ENCODE results near the gene SURF4. TPM values are rescaled to one million over a fixed set of nuclear protein-coding genes. Genes with fewer than 3 reads are reported as not detected.

Gene SURF4
- total RNA-seq, 1 experiment from 2014 or later, result 171 TPM

DNA sequence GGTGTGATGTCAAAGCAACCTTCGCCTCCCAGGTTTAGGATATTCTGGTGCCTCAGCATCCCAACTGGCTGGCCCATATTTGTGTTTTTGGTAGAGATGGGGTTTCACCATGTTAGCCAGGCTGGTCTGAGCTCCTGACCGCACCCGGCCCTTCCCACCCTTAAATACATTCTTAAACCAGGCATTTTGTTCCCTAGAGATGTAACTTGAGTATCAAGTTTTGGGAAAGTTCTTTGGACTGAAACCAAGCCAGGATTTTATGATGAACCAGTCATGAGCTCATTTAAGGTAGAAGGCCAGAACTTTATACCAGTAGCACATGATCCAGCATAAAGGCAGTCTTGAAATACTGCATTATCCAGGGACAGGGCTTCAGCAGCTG, 24.3 kb downstream of the SURF4 start:
- ChIA-PET CTCF (interaction anchor here (1.3 to 7.9 kb wide), 4 partner anchors 9 to 135 kb away, joined by 3 to 74 read pairs (median 6); no protein-coding TSS in a partner anchor), POLR2A (no interaction called here)
- Mint-ChIP-seq H3K36me3 (peaks cover 46% of the 10 kb centered on the region), H3K4me3 (no peak overlapping the region), H3K27me3 (ENCODE audit: low read depth) (no peaks in the 10 kb centered on the region; the same call in 1 of the 2 replicates), H3K27ac (0 out of 2 replicates have a peak overlapping the region, but pooled peaks have one; percentile 36), H3K9me3 (no peaks in the 10 kb centered on the region), H3K4me1 (peaks cover 30% of the 10 kb centered on the region)
- DNase-seq (ENCODE audit: low spot score) (no peak), ATAC-seq (no peak)
- TF ChIP-seq, protein P1, sequence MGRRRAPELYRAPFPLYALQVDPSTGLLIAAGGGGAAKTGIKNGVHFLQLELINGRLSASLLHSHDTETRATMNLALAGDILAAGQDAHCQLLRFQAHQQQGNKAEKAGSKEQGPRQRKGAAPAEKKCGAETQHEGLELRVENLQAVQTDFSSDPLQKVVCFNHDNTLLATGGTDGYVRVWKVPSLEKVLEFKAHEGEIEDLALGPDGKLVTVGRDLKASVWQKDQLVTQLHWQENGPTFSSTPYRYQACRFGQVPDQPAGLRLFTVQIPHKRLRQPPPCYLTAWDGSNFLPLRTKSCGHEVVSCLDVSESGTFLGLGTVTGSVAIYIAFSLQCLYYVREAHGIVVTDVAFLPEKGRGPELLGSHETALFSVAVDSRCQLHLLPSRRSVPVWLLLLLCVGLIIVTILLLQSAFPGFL (CRISPR knock-in tag; IDR thresholded peaks at IDR 0.05; ENCODE audit: borderline replicate concordance), result no peak
- TF ChIP-seq NR2C2 (CRISPR knock-in tag; IDR thresholded peaks at IDR 0.05) (no peak), OVOL2 (CRISPR knock-in tag; IDR thresholded peaks at IDR 0.05; ENCODE audit: borderline replicate concordance) (no peak), ZNF423 (CRISPR knock-in tag; IDR thresholded peaks at IDR 0.05) (no peak), EMX1 (CRISPR knock-in tag; IDR thresholded peaks at IDR 0.05) (no peak), KAT7 (CRISPR knock-in tag; IDR thresholded peaks at IDR 0.05; ENCODE audit: borderline replicate concordance) (no peak), HMGA2 (CRISPR knock-in tag; IDR thresholded peaks at IDR 0.05) (no peak), SP1 (CRISPR knock-in tag; conservative IDR thresholded peaks at IDR 0.05) (no peak)
- TF ChIP-seq, protein P2, sequence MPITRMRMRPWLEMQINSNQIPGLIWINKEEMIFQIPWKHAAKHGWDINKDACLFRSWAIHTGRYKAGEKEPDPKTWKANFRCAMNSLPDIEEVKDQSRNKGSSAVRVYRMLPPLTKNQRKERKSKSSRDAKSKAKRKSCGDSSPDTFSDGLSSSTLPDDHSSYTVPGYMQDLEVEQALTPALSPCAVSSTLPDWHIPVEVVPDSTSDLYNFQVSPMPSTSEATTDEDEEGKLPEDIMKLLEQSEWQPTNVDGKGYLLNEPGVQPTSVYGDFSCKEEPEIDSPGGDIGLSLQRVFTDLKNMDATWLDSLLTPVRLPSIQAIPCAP (CRISPR knock-in tag; IDR thresholded peaks at IDR 0.05), result no peak
- TF ChIP-seq, protein P3, sequence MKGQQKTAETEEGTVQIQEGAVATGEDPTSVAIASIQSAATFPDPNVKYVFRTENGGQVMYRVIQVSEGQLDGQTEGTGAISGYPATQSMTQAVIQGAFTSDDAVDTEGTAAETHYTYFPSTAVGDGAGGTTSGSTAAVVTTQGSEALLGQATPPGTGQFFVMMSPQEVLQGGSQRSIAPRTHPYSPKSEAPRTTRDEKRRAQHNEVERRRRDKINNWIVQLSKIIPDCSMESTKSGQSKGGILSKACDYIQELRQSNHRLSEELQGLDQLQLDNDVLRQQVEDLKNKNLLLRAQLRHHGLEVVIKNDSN (CRISPR knock-in tag; IDR thresholded peaks at IDR 0.05), result no peak
- TF ChIP-seq, protein P4, sequence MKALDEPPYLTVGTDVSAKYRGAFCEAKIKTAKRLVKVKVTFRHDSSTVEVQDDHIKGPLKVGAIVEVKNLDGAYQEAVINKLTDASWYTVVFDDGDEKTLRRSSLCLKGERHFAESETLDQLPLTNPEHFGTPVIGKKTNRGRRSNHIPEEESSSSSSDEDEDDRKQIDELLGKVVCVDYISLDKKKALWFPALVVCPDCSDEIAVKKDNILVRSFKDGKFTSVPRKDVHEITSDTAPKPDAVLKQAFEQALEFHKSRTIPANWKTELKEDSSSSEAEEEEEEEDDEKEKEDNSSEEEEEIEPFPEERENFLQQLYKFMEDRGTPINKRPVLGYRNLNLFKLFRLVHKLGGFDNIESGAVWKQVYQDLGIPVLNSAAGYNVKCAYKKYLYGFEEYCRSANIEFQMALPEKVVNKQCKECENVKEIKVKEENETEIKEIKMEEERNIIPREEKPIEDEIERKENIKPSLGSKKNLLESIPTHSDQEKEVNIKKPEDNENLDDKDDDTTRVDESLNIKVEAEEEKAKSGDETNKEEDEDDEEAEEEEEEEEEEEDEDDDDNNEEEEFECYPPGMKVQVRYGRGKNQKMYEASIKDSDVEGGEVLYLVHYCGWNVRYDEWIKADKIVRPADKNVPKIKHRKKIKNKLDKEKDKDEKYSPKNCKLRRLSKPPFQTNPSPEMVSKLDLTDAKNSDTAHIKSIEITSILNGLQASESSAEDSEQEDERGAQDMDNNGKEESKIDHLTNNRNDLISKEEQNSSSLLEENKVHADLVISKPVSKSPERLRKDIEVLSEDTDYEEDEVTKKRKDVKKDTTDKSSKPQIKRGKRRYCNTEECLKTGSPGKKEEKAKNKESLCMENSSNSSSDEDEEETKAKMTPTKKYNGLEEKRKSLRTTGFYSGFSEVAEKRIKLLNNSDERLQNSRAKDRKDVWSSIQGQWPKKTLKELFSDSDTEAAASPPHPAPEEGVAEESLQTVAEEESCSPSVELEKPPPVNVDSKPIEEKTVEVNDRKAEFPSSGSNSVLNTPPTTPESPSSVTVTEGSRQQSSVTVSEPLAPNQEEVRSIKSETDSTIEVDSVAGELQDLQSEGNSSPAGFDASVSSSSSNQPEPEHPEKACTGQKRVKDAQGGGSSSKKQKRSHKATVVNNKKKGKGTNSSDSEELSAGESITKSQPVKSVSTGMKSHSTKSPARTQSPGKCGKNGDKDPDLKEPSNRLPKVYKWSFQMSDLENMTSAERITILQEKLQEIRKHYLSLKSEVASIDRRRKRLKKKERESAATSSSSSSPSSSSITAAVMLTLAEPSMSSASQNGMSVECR (CRISPR knock-in tag; IDR thresholded peaks at IDR 0.05; ENCODE audit: borderline replicate concordance), result no peak
- TF ChIP-seq, protein P5, sequence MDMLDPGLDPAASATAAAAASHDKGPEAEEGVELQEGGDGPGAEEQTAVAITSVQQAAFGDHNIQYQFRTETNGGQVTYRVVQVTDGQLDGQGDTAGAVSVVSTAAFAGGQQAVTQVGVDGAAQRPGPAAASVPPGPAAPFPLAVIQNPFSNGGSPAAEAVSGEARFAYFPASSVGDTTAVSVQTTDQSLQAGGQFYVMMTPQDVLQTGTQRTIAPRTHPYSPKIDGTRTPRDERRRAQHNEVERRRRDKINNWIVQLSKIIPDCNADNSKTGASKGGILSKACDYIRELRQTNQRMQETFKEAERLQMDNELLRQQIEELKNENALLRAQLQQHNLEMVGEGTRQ (CRISPR knock-in tag; IDR thresholded peaks at IDR 0.05), result no peak
- TF ChIP-seq, protein P6, sequence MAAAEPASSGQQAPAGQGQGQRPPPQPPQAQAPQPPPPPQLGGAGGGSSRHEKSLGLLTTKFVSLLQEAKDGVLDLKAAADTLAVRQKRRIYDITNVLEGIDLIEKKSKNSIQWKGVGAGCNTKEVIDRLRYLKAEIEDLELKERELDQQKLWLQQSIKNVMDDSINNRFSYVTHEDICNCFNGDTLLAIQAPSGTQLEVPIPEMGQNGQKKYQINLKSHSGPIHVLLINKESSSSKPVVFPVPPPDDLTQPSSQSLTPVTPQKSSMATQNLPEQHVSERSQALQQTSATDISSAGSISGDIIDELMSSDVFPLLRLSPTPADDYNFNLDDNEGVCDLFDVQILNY (CRISPR knock-in tag; IDR thresholded peaks at IDR 0.05), result no peak

DNA sequence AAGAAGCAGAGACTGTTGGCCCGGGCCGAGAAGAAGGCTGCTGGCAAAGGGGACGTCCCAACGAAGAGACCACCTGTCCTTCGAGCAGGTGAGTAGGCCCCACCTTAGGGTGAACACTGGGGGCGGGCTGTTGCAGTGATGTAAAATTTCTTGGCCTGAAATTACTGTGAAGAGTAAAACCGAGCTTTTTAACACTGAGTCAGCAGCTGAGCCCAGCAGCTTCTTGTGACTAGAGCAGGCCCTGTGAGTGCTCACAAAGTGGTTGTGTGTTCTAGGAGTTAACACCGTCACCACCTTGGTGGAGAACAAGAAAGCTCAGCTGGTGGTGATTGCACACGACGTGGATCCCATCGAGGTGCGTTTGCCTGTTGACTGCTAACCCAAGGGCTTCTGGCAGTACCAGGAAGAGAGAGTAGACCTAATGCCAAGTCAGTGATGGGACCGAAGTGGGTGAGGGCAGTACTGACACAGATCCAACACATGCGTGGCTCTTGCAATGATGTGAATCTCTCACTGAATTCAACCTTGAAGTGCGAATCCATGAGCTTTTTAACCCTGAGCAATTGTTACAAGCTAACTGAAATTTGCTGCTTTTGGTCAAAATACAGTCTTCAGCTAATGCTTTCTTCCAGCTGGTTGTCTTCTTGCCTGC, 25.8 kb downstream of the SURF4 start:
- peak overlapping the region; percentile 98 for H3K4me3 Mint-ChIP-seq
- H3K36me3 Mint-ChIP-seq, result peaks cover 59% of the 10 kb centered on the region
- no peaks in the 10 kb centered on the region for H3K9me3 Mint-ChIP-seq
- peaks cover 32% of the 10 kb centered on the region for H3K4me1 Mint-ChIP-seq
- POLR2A ChIA-PET, result no interaction called here
- TF ChIP-seq, protein P7, sequence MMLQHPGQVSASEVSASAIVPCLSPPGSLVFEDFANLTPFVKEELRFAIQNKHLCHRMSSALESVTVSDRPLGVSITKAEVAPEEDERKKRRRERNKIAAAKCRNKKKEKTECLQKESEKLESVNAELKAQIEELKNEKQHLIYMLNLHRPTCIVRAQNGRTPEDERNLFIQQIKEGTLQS (CRISPR knock-in tag; conservative IDR thresholded peaks at IDR 0.05), result no peak
- TF ChIP-seq NFATC4 (CRISPR knock-in tag; IDR thresholded peaks at IDR 0.05), result 0 out of 2 replicates have a peak, but pooled peaks have one; percentile 37
- TF ChIP-seq IRF2 (CRISPR knock-in tag; IDR thresholded peaks at IDR 0.05; ENCODE audit: borderline replicate concordance, low read depth), result no peak
- TF ChIP-seq, protein P8, sequence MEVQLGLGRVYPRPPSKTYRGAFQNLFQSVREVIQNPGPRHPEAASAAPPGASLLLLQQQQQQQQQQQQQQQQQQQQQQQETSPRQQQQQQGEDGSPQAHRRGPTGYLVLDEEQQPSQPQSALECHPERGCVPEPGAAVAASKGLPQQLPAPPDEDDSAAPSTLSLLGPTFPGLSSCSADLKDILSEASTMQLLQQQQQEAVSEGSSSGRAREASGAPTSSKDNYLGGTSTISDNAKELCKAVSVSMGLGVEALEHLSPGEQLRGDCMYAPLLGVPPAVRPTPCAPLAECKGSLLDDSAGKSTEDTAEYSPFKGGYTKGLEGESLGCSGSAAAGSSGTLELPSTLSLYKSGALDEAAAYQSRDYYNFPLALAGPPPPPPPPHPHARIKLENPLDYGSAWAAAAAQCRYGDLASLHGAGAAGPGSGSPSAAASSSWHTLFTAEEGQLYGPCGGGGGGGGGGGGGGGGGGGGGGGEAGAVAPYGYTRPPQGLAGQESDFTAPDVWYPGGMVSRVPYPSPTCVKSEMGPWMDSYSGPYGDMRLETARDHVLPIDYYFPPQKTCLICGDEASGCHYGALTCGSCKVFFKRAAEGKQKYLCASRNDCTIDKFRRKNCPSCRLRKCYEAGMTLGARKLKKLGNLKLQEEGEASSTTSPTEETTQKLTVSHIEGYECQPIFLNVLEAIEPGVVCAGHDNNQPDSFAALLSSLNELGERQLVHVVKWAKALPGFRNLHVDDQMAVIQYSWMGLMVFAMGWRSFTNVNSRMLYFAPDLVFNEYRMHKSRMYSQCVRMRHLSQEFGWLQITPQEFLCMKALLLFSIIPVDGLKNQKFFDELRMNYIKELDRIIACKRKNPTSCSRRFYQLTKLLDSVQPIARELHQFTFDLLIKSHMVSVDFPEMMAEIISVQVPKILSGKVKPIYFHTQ (CRISPR knock-in tag; IDR thresholded peaks at IDR 0.05), result peak; percentile 4; the same call in 1 of the 2 replicates
- no peaks in the 10 kb centered on the region; the same call in 1 of the 2 replicates for H3K27me3 Mint-ChIP-seq (ENCODE audit: low read depth)
- CTCF ChIA-PET, result interaction anchor here (2.3 to 7.9 kb wide), 2 partner anchors 7 to 136 kb away, joined by 7 to 74 read pairs; no protein-coding TSS in a partner anchor
- DNase-seq (ENCODE audit: low spot score) (no peak), ATAC-seq (no peak)
- peak overlapping the region; percentile 95 for H3K27ac Mint-ChIP-seq
